GM12878 (cell line): ENCODE results near the gene VGF. TPM values are rescaled to one million over a fixed set of nuclear protein-coding genes. Genes with fewer than 3 reads are reported as not detected.

ENCODE experiments used
- BCL11A ChIP-seq: IDR thresholded peaks from 2 replicates; pipeline ENCODE4 v1.6.1; 2011; ENCODE audit warnings: low read depth, low read length
- CREB1 ChIP-seq: IDR thresholded peaks from 2 replicates; pipeline ENCODE4 v1.6.1; 2012; ENCODE audit warnings: low read depth, mild to moderate bottlenecking, inconsistent platforms
- DPF2 ChIP-seq: fragments of 450-650 bp; IDR thresholded peaks from 2 replicates; pipeline ENCODE4 v1.6.1; 2017; ENCODE audit warnings: mild to moderate bottlenecking
- GATAD2B ChIP-seq: fragments of 450-650 bp; conservative IDR thresholded peaks from 2 replicates; pipeline ENCODE4 v1.6.1; 2017; ENCODE audit warnings: low read depth, mild to moderate bottlenecking, moderate library complexity
- HDGF ChIP-seq: fragments of 450-650 bp; IDR thresholded peaks from 2 replicates; pipeline ENCODE4 v1.6.1; 2016; ENCODE audit warnings: antibody characterized with exemption
- MAX ChIP-seq: IDR thresholded peaks from 2 replicates; pipeline ENCODE4 v1.6.1; 2012; ENCODE audit warnings: low read depth, low read length, improper control_type of control experiment
- POLR2A ChIP-seq: IDR thresholded peaks from 2 replicates; pipeline ENCODE4 v1.6.1; 2011; ENCODE audit warnings: low read depth, mild to moderate bottlenecking, low read length
- RCOR1 ChIP-seq: conservative IDR thresholded peaks from 2 replicates; pipeline ENCODE4 v1.6.1; 2012; ENCODE audit warnings: low read depth, low read length, improper control_type of control experiment
- RELA ChIP-seq: fragments of 450-650 bp; IDR thresholded peaks from 2 replicates; pipeline ENCODE4 v1.8.0; 2014; ENCODE audit warnings: borderline replicate concordance; ENCODE audit not compliant: partially characterized antibody
- TCF3 ChIP-seq: IDR thresholded peaks from 2 replicates; pipeline ENCODE4 v1.6.1; 2012; ENCODE audit warnings: low read depth, mild to moderate bottlenecking, low read length, borderline replicate concordance; ENCODE audit not compliant: insufficient read depth
- USF1 ChIP-seq: IDR thresholded peaks from 2 replicates; pipeline ENCODE4 v1.6.1; 2011; ENCODE audit warnings: borderline replicate concordance, low read depth, mild to moderate bottlenecking, moderate library complexity, mixed read lengths, low read length; ENCODE audit not compliant: insufficient read depth; ENCODE audit errors: extremely low read length
- ZBTB40 ChIP-seq: fragments of 450-650 bp; IDR thresholded peaks from 2 replicates; pipeline ENCODE4 v1.6.1; 2016; ENCODE audit warnings: mild to moderate bottlenecking, moderate library complexity, borderline replicate concordance
- ZNF24 ChIP-seq: fragments of 450-650 bp; IDR thresholded peaks from 2 replicates; pipeline ENCODE4 v1.6.1; 2017; ENCODE audit warnings: antibody characterized with exemption, mild to moderate bottlenecking
- polyA plus RNA-seq, 11 experiments: library from polyadenylated mRNA; depleted of rRNA in 4 of 11; unstranded in 6 of 11; stranded (reverse) in 5 of 11; fragments of >200 nt; fragmentation: Nextera tagmentation in 4 of 11; fragmentation: Illumina TruSeq in 1 of 11; extraction: Ambion mirVana in 4 of 11; extraction: Trizol in 1 of 11; gene quantifications; 1 replicate in 1 of 11; 2 replicates in 10 of 11; pipeline versions ENCODE4 v1.2.1 to v1.2.3, GENCODE V29; 2011 to 2016; ENCODE audit warnings: inconsistent platforms in 2 of 11, missing spikeins in 2 of 11, low read depth in 1 of 11
- total RNA-seq, 4 experiments: library from RNA; depleted of rRNA in 3 of 4; stranded (reverse); fragments of >200 nt in 3 of 4; fragmentation: Illumina TruSeq in 1 of 4; extraction: Trizol in 1 of 4; gene quantifications; 2 replicates each; pipeline versions ENCODE4 v1.2.1 to v1.2.3, GENCODE V29; 2013 to 2021

The VGF gene
- total and polyA plus RNA-seq, 10 of the 15 experiments (the other 5 are each of a cell fraction or from before 2014, with no cell fraction given) = 0.09 to 0.25 (median 0.17) TPM; not detected in 6

- no peak for TF ChIP-seq ZBTB40
- peak; percentile 57 for TF ChIP-seq DPF2
- 0 out of 2 replicates have a peak, but pooled peaks have one; percentile 18 for TF ChIP-seq POLR2A
- peak; percentile 93 for TF ChIP-seq RCOR1
- TF ChIP-seq GATAD2B = 0 out of 2 replicates have a peak, but pooled peaks have one; percentile 21
- TF ChIP-seq BCL11A = no peak
- no peak for TF ChIP-seq HDGF
- peak; percentile 97 for TF ChIP-seq MAX
- peak; percentile 86 for TF ChIP-seq CREB1
- peak; percentile 14; the same call in 1 of the 2 replicates for TF ChIP-seq TCF3
- TF ChIP-seq USF1 = peak; percentile 96
- TF ChIP-seq RELA = peak; percentile 77
- TF ChIP-seq ZNF24 = peak; percentile 99
These were observed at the start of gene VGF (continued) for GRCh38 chr7:101165075-101165957.
